IMR-90 (cell line): ENCODE results near the gene NRL. TPM values are rescaled to one million over a fixed set of nuclear protein-coding genes. Genes with fewer than 3 reads are reported as not detected.

Experiments
- ATAC-seq: fragments of 200-7000 bp; cut with Tn5 transposase; 2 replicates; pipeline ENCODE4 v1.9.1; 2020; ENCODE audit warnings: low read depth, mild to moderate bottlenecking, moderate library complexity
- BruUV-seq: library from RNA; stranded (reverse); fragments of 400-500 nt; replicated peaks from 2 replicates; lab custom pipeline; 2021; lab: Mats Ljungman, UMichigan
- CTCF ChIA-PET: fragments of 300-600 bp; formaldehyde crosslinking; extraction: SDS; loops from one replicate; lab custom pipeline; 2021; ENCODE audit warnings: antibody characterized with exemption; lab: Yijun Ruan, JAX
- POLR2A ChIA-PET: fragments of 300-600 bp; sonication (Branson Sonifier 250); formaldehyde crosslinking; loops from one replicate; lab custom pipeline; 2022; ENCODE audit warnings: antibody characterized with exemption; ENCODE audit not compliant: unreplicated experiment; lab: Charles Lee
- DNase-seq: peaks from one replicate; pipeline ENCODE4 v3.0.0; 2013
- H2AFZ ChIP-seq: replicated peaks from 2 replicates; pipeline ENCODE3; 2013; ENCODE audit warnings: low read length, mild to moderate bottlenecking; ENCODE audit not compliant: poor library complexity
- H2AK5ac ChIP-seq: 2 replicates; pipeline ENCODE4 v1.6.1; 2013; ENCODE audit warnings: low read depth, low read length, inconsistent platforms
- H2AK9ac ChIP-seq: replicated peaks from 2 replicates; pipeline ENCODE3; 2013; ENCODE audit warnings: mild to moderate bottlenecking, low read depth, low read length, moderate library complexity; ENCODE audit not compliant: poor library complexity
- H2BK120ac ChIP-seq: 2 replicates; pipeline ENCODE4 v1.6.1; 2013; ENCODE audit warnings: low read depth, low read length, inconsistent platforms
- H2BK15ac ChIP-seq: 3 replicates; pipeline ENCODE4 v1.6.1; 2013; ENCODE audit warnings: low read depth, low read length, inconsistent platforms
- H2BK20ac ChIP-seq: 2 replicates; pipeline ENCODE4 v1.6.1; 2013; ENCODE audit warnings: low read depth, mild to moderate bottlenecking, inconsistent platforms, low read length, moderate library complexity
- H2BK5ac ChIP-seq: 2 replicates; pipeline ENCODE4 v1.6.1; 2013; ENCODE audit warnings: mild to moderate bottlenecking, low read depth, low read length, inconsistent platforms; ENCODE audit not compliant: poor library complexity, severe bottlenecking
- H3K14ac ChIP-seq: replicated peaks from 2 replicates; pipeline ENCODE4 v1.6.1; 2013; ENCODE audit warnings: low read depth, low read length, inconsistent platforms
- H3K18ac ChIP-seq: 2 replicates; pipeline ENCODE4 v1.6.1; 2013; ENCODE audit warnings: low read depth, low read length, control low read depth
- H3K23ac ChIP-seq: 2 replicates; pipeline ENCODE4 v1.6.1; 2013; ENCODE audit warnings: low read depth, low read length, inconsistent platforms
- H3K27ac ChIP-seq: 2 replicates; pipeline ENCODE4 v1.5.1; 2013; ENCODE audit warnings: mild to moderate bottlenecking, control low read depth, low read length; ENCODE audit not compliant: insufficient read depth
- H3K27me3 ChIP-seq: 2 replicates; pipeline ENCODE4 v1.6.1; 2013; ENCODE audit warnings: low read length; ENCODE audit not compliant: control insufficient read depth, insufficient read depth
- H3K36me3 ChIP-seq: 2 replicates; pipeline ENCODE4 v1.6.1; 2013; ENCODE audit warnings: low read length, mixed read lengths; ENCODE audit not compliant: control insufficient read depth, insufficient read depth
- H3K4ac ChIP-seq: 2 replicates; pipeline ENCODE4 v1.6.1; 2013; ENCODE audit warnings: low read depth, low read length, inconsistent platforms
- H3K4me1 ChIP-seq: 2 replicates; pipeline ENCODE4 v1.6.1; 2013; ENCODE audit warnings: low read length, mixed read lengths; ENCODE audit not compliant: control insufficient read depth, insufficient read depth
- H3K4me2 ChIP-seq: 2 replicates; pipeline ENCODE4 v1.6.1; 2013; ENCODE audit warnings: low read depth, mild to moderate bottlenecking, control low read depth, low read length, moderate library complexity
- H3K4me3 ChIP-seq: 2 replicates; pipeline ENCODE4 v1.5.1; 2013; ENCODE audit warnings: low read depth, mild to moderate bottlenecking, control low read depth, low read length, moderate library complexity; ENCODE audit not compliant: insufficient read depth
- H3K56ac ChIP-seq: 2 replicates; pipeline ENCODE4 v1.6.1; 2013; ENCODE audit warnings: low read length, inconsistent platforms; ENCODE audit not compliant: insufficient read depth; ENCODE audit errors: extremely low read depth
- H3K79me1 ChIP-seq, 2 experiments: 2 replicates each; pipeline ENCODE4 v1.6.1; 2013; ENCODE audit warnings: low read length in 2 of 2, inconsistent platforms in 1 of 2, low read depth in 1 of 2
- H3K9ac ChIP-seq: 2 replicates; pipeline ENCODE4 v1.6.1; 2013; ENCODE audit warnings: low read depth, low read length, control low read depth
- H3K9me1 ChIP-seq: 2 replicates; pipeline ENCODE4 v1.6.1; 2013; ENCODE audit warnings: low read length, inconsistent platforms; ENCODE audit not compliant: insufficient read depth
- H3K9me3 ChIP-seq: 2 replicates; pipeline ENCODE4 v1.6.1; 2013; ENCODE audit warnings: low read length; ENCODE audit not compliant: control insufficient read depth, insufficient read depth
- H4K20me1 ChIP-seq: 2 replicates; pipeline ENCODE4 v1.6.1; 2013; ENCODE audit warnings: low read length, inconsistent platforms; ENCODE audit not compliant: insufficient read depth
- H4K5ac ChIP-seq: 2 replicates; pipeline ENCODE4 v1.6.1; 2013; ENCODE audit warnings: mild to moderate bottlenecking, low read depth, low read length, control low read depth
- H4K8ac ChIP-seq, 2 experiments: 2 replicates each; pipeline ENCODE4 v1.6.1; 2013; ENCODE audit warnings: low read depth in 2 of 2, low read length in 2 of 2, control low read depth in 1 of 2, inconsistent platforms in 1 of 2
- H4K91ac ChIP-seq: 2 replicates; pipeline ENCODE4 v1.6.1; 2013; ENCODE audit warnings: low read depth, low read length, inconsistent platforms; ENCODE audit not compliant: insufficient read depth
- BHLHE40 ChIP-seq: fragments of 150-350 bp; IDR thresholded peaks from 2 replicates; pipeline ENCODE4 v1.6.1; 2016; ENCODE audit warnings: mild to moderate bottlenecking, low read depth, low read length
- CEBPB ChIP-seq: IDR thresholded peaks from 2 replicates; pipeline ENCODE4 v1.6.1; 2012; ENCODE audit warnings: low read depth, low read length, improper control_type of control experiment
- CHD1 ChIP-seq: IDR thresholded peaks from 2 replicates; pipeline ENCODE4 v1.6.1; 2012; ENCODE audit warnings: low read depth, low read length, improper control_type of control experiment
- ELK1 ChIP-seq: fragments of 150-350 bp; IDR thresholded peaks from 2 replicates; pipeline ENCODE4 v1.6.1; 2016; ENCODE audit warnings: low read depth, mild to moderate bottlenecking, low read length, moderate library complexity, borderline replicate concordance
- FOS ChIP-seq: fragments of 150-350 bp; IDR thresholded peaks from 2 replicates; pipeline ENCODE4 v1.6.1; 2016; ENCODE audit warnings: low read depth, low read length
- MAFK ChIP-seq: IDR thresholded peaks from 2 replicates; pipeline ENCODE4 v1.6.1; 2012; ENCODE audit warnings: low read depth, low read length, improper control_type of control experiment
- MAZ ChIP-seq: IDR thresholded peaks from 2 replicates; pipeline ENCODE4 v1.6.1; 2012; ENCODE audit warnings: low read depth, mild to moderate bottlenecking, low read length, improper control_type of control experiment, moderate library complexity, borderline replicate concordance
- MXI1 ChIP-seq: IDR thresholded peaks from 2 replicates; pipeline ENCODE4 v1.6.1; 2012; ENCODE audit warnings: low read depth, mild to moderate bottlenecking, low read length, moderate library complexity, borderline replicate concordance
- NFE2L2 ChIP-seq: fragments of 150-350 bp; IDR thresholded peaks from 2 replicates; pipeline ENCODE4 v1.6.1; 2016; ENCODE audit warnings: low read depth, mild to moderate bottlenecking, low read length
- POLR2A ChIP-seq: IDR thresholded peaks from 2 replicates; pipeline ENCODE4 v1.6.1; 2012; ENCODE audit warnings: mild to moderate bottlenecking, low read depth, low read length
- RAD21 ChIP-seq: IDR thresholded peaks from 2 replicates; pipeline ENCODE4 v1.6.1; 2012; ENCODE audit warnings: low read length, improper control_type of control experiment
- RCOR1 ChIP-seq: IDR thresholded peaks from 2 replicates; pipeline ENCODE4 v1.6.1; 2012; ENCODE audit warnings: mild to moderate bottlenecking, low read length, improper control_type of control experiment; ENCODE audit not compliant: insufficient replicate concordance
- RFX5 ChIP-seq: IDR thresholded peaks from 2 replicates; pipeline ENCODE4 v1.8.0; 2012; ENCODE audit warnings: low read depth, mild to moderate bottlenecking, low read length, moderate library complexity
- SMC3 ChIP-seq: fragments of 150-350 bp; IDR thresholded peaks from 2 replicates; pipeline ENCODE4 v1.6.1; 2016; ENCODE audit warnings: low read depth, mild to moderate bottlenecking, antibody characterized with exemption, low read length, moderate library complexity
- WGBS, 2 experiments: methylation state at CpG; one replicate each; pipeline versions ENCODE4 v1.1.5 to v1.1.7; 2013; ENCODE audit warnings: missing lambda C conversion rate in 2 of 2; ENCODE audit not compliant: insufficient read length in 1 of 2; ENCODE audit errors: extremely low coverage in 2 of 2; 5-methylcytosine and 5-hydroxymethylcytosine counted together
- dilution Hi-C: fragments of 300-500 bp; cut with HindIII; formaldehyde crosslinking; loops from one replicate; pipeline ENCODE4 v1.14.3; 2018; ENCODE audit warnings: low sequenced_read_pairs; ENCODE audit not compliant: unreplicated experiment
- in situ Hi-C: fragments of 300-500 bp; cut with MboI; formaldehyde crosslinking; loops from 3 replicates; pipeline ENCODE4 v1.14.3; 2019; ENCODE audit warnings: low sequenced_read_pairs, inconsistent platforms, mixed read lengths
- intact Hi-C: fragments of 100-400 bp; cut with micrococcal nuclease; formaldehyde crosslinking; loops from 2 replicates; pipeline ENCODE4 v1.10.0; 2022
- polyA plus RNA-seq, 3 experiments: library from polyadenylated mRNA; depleted of rRNA; stranded (reverse); fragments of >200 nt; gene quantifications; 2 replicates each; pipeline ENCODE4 v1.2.3, GENCODE V29; 2012; ENCODE audit warnings: low replicate concordance in 1 of 3
- total RNA-seq: library from RNA; depleted of rRNA; stranded (reverse); fragments of >200 nt; gene quantifications from 2 replicates; pipeline ENCODE4 v1.2.3, GENCODE V29; 2012
- TF ChIP-seq, protein P1 (sequence below): fragments of 150-350 bp; IDR thresholded peaks from 2 replicates; pipeline ENCODE4 v1.6.1; 2017; ENCODE audit warnings: mild to moderate bottlenecking, antibody characterized with exemption, low read length, low read depth

Gene NRL
- total and polyA plus RNA-seq, 2 of the 4 experiments (the other 2 are of a cell fraction), result 0.18 to 0.70 TPM

- no peak overlapping the region for H3K23ac ChIP-seq
- H4K91ac ChIP-seq, result 0 out of 2 replicates have a peak overlapping the region, but pooled peaks have one; percentile 38
- H3K4me2 ChIP-seq, result peak overlapping the region; percentile 90
- peak; percentile 49 for DNase-seq
- H4K20me1 ChIP-seq, result no peaks in the 10 kb centered on the region
- H2BK20ac ChIP-seq, result no peak overlapping the region
- no peak overlapping the region for H2AK5ac ChIP-seq
- H2BK120ac ChIP-seq, result no peak overlapping the region
- intact Hi-C loops (loop anchor here (1.0 kb wide), 1 partner anchor 22 kb away; no protein-coding TSS in a partner anchor), in situ Hi-C loops (loop anchor here (10.0 kb wide), 1 partner anchor 52 kb away; the partner anchor contains the start of gene DHRS4L2), dilution Hi-C loops (no loop called here)
- H3K27me3 ChIP-seq, result peaks cover under 1% of the 10 kb centered on the region; the same call in 1 of the 2 replicates
- no peaks in the 10 kb centered on the region for H3K9me1 ChIP-seq
- ATAC-seq, result peak; percentile 94
- peak overlapping the region; percentile 87 for H2AFZ ChIP-seq
- 1% methylated on average over 24 of the region's 50 CpGs; no CpG with 5 or more reads in 1 of the 2 experiments for WGBS, 2 experiments
- peaks cover 3% of the 10 kb centered on the region; the same call in 1 of the 2 replicates for H3K9me3 ChIP-seq
- peak overlapping the region; percentile 60 for H3K9ac ChIP-seq
- H2BK15ac ChIP-seq, result no peak overlapping the region
- H3K4ac ChIP-seq, result peak overlapping the region; percentile 44; the same call in 1 of the 2 replicates
- no peak overlapping the region for H2BK5ac ChIP-seq
- H3K27ac ChIP-seq, result peak overlapping the region; percentile 37
- no TSS peak for BruUV-seq
- peak overlapping the region; percentile 24 to 76 for H4K8ac ChIP-seq
- H3K79me1 ChIP-seq, result no peaks in the 10 kb centered on the region
- ChIA-PET CTCF (interaction anchor here (0.9 to 1.0 kb wide), 2 partner anchors 59 to 126 kb away, joined by 3 to 4 read pairs; no protein-coding TSS in a partner anchor), POLR2A (interaction anchor here (0.6 kb wide), 1 partner anchor 826 kb away, joined by 4 read pairs; no protein-coding TSS in a partner anchor)
- peak overlapping the region; percentile 55 for H3K4me3 ChIP-seq
- no peaks in the 10 kb centered on the region for H3K36me3 ChIP-seq
- H3K14ac ChIP-seq, result peak overlapping the region; percentile 15; the same call in 1 of the 2 replicates
- no peak overlapping the region; the same call in 1 of the 2 replicates for H3K18ac ChIP-seq
- H3K56ac ChIP-seq, result no peak overlapping the region
- no peaks in the 10 kb centered on the region for H3K4me1 ChIP-seq
- peak overlapping the region; percentile 42 for H2AK9ac ChIP-seq
- peak overlapping the region; percentile 21; the same call in 1 of the 2 replicates for H4K5ac ChIP-seq
- TF ChIP-seq RAD21, result peak; percentile 53
- TF ChIP-seq MAZ, result peak; percentile 63; the same call in 1 of the 2 replicates
- TF ChIP-seq RFX5, result no peak
- TF ChIP-seq, protein P1, sequence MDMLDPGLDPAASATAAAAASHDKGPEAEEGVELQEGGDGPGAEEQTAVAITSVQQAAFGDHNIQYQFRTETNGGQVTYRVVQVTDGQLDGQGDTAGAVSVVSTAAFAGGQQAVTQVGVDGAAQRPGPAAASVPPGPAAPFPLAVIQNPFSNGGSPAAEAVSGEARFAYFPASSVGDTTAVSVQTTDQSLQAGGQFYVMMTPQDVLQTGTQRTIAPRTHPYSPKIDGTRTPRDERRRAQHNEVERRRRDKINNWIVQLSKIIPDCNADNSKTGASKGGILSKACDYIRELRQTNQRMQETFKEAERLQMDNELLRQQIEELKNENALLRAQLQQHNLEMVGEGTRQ, result no peak
- no peak for TF ChIP-seq ELK1
- TF ChIP-seq CEBPB, result no peak
- TF ChIP-seq MAFK, result no peak
- TF ChIP-seq BHLHE40, result no peak
- no peak for TF ChIP-seq RCOR1
- no peak for TF ChIP-seq CHD1
- no peak for TF ChIP-seq POLR2A
- peak; percentile 35; the same call in 1 of the 2 replicates for TF ChIP-seq SMC3
- TF ChIP-seq FOS, result no peak
- no peak for TF ChIP-seq NFE2L2
- no peak for TF ChIP-seq MXI1
These were observed 78.4 kb downstream of the NRL start for GRCh38 chr14:24036169-24036962.
